ENCODE results near the gene CERS6.
"Not testable (repeated sequence)": the region's sequence is repeated elsewhere in the genome, so short reads cannot be mapped to it uniquely, and the experiment has no call there.

The CERS6 gene

DNA sequence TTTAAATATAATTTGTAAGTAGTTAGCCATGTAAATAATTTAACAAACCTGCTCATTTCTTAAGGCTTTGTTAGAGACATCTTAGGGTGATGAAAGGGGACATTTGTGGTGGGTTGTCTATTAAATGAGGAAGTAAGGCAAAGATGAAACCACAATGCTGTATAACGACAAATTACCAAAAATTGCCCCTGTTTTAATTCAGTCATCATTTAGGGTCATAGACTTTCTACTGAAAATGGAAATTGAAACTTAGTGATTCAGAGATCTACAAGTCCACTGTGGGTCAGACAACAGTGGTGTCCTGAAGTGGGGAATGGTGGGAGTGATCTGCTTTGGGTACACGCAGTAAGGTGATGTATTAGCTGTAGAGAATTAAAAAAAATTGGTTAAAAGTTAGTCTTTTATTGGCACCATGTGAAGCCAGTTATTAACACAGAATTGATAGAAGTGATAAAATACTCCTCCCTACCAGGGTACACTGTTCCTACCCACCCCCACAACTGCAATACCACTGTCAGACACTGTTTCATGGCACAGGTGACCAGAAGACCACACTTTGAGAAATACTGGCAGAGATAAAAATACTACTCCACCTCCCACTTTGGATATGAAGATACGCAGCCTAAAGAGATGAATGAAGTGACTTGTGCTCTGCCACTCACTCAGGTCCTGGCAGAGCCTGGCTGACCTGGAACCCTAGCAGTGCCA is 13.4 kb downstream of the CERS6 start:
- DNase-seq: no peak

DNA sequence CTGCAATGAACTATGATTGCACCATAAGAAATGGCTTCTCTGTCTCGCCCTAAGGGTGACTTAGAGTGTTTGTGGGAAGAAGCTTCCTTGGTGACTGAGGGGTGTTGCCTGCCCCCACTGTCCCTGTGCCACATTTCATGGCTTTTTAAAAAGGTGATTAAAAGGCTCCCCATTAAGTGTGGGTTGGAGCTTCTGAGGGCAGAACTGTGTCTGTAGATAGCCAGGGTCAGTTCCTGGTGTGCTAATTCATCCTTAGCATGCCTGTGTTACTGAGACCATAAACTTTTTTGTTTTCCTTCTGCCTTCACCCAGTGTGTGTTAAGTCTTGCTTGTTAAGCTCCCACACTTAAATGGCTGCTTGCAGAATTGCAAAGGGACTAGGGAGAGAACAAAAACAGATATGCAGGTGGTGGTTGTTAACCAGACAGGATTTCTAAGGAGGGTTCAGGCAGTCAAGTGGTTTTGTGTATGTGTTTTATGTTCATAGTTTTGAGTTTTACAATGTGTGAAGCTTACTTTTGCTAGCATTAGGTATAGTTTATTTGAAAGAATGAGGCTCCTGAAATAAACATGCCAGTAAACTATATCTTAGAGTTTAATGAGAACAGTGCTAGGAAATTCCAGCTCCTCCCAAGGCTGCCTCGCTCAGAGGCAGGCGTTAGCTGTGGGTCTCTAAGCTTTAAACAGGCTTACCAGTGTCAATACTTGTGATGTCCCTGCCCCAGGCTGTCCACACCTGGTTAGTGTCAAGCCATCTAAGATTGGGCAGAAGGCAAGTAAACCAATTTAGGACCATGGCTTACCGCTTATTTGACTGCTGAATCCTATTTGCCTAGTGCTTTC is 14.5 kb downstream of the CERS6 start:
- DNase-seq: no peak

DNA sequence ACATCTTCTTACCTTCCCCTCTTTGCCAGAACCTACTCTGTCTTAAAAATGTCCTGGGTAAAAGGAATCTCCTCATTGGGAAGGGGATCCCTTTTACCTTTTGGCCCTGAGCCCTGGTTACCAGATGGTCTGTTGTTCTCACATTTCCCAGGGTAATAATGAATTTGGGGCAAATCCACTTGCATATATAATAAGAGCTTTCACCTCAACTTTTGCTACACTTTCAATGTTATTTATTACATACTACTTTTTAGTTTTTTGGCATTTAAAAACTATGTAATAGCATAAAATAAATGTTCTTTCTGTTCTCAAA is 15.0 kb downstream of the CERS6 start:
- DNase-seq: no peak

DNA sequence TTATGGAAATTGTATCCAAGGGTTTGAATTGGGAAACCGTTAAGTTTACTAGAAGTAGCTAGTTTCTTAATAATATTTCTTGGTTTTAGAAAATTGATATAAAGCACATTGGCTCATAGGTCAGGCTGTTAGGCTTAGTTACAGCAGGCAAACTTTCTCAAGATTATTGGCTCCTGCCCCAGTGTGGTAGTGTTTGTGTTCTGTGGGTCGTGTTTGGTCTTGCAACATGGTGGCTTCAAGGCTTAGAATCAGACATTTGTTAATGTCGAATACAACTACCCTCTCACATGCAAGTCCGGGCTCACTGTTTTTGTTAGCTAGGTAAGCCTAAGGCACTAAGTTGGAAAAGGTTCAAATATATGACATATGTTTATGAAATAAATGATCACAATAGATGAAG is 19.6 kb downstream of the CERS6 start:
- no peak for DNase-seq

DNA sequence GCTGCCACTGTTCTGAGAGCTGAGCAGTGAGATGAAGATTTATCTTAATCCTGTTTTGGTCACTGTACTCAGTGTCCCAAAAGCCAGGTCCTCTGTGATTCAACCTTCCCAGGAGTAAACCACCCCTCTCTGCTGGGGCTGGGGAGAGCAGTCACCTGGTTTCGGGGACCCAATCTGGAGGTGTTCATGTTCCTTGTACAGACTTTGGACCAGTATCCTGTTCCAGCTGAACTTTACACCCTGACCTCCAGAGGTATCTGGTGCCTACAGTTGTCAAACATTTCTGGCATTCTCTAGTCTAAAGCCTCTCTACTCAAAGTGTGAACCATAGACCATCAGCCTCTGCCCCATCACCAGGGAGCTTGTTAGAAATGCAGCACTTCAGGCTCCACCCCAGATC is 22.1 kb downstream of the CERS6 start:
- DNase-seq: no peak

DNA sequence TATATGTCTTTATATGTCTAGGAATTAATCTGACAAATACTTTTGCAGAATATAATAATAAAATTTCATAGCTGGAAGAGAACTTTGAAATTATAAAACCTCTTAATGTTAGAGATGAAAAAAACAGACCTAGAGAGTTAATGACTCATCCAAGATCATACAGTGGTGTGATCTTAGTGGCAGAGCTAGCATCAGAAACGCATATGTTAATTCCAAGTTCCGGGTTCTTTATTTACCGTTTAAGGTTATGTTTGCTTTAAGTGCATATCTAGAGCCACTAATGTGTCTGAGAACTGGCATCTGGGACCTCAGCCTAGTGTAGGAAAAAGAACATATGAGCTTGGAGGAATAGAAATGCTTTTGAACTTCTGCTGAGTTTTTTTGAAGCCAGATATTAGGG is 24.3 kb downstream of the CERS6 start:
- DNase-seq: no peak

DNA sequence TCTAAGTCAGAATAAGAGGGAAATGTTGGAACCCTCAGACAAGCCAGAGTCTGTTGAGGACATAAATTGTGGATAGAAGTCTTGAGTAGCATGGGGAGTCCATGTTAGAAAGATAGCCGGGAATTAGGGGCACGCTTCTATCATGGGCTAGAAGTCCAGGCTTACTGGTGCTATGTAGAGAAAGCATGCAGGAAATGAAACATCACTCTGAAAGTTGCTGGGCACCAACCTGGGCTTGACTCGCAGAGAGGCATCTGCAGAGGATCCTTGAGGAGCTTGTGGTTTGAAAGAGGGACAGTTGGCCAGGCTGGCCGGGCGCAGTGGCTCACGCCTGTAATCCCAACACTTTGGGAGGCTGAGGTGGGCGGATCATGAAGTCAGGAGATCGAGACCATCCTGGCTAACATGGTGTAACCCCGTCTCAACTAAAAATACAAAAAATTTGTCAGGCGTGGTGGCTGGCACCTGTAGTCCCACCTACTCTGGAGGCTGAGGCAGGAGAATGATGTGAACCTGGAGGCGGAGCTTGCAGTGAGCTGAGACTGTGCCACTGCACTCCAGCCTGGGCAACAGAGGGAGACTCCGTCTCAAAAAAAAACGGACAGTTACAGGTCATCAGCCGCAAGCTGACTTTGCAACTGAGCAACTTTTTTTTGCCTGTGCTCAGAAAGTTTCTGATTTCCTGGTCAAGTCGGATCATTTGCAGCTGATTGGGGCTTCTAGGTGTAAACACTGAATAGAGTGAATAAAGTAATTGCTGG is 24.9 kb downstream of the CERS6 start:
- DNase-seq: no peak

DNA sequence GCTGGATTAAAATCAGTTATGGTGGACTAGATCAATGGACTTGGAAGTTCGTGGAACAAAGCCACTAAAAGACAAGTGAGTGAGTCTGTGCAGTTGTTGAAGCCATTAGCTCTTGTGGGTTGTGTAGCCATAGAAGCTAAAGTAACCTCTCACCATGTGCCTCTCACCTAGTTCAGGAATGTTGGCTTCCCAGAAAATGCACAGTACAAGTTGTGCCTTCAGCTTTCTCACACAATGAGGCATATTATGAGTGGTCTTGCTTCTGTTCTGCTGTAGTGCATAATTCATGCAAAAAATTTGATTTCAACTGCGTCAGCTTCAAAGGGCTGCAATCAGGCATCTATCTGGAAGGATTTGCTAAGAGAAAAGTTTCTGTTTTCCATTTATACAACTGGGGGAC is 26.2 kb downstream of the CERS6 start:
- no peak for DNase-seq

DNA sequence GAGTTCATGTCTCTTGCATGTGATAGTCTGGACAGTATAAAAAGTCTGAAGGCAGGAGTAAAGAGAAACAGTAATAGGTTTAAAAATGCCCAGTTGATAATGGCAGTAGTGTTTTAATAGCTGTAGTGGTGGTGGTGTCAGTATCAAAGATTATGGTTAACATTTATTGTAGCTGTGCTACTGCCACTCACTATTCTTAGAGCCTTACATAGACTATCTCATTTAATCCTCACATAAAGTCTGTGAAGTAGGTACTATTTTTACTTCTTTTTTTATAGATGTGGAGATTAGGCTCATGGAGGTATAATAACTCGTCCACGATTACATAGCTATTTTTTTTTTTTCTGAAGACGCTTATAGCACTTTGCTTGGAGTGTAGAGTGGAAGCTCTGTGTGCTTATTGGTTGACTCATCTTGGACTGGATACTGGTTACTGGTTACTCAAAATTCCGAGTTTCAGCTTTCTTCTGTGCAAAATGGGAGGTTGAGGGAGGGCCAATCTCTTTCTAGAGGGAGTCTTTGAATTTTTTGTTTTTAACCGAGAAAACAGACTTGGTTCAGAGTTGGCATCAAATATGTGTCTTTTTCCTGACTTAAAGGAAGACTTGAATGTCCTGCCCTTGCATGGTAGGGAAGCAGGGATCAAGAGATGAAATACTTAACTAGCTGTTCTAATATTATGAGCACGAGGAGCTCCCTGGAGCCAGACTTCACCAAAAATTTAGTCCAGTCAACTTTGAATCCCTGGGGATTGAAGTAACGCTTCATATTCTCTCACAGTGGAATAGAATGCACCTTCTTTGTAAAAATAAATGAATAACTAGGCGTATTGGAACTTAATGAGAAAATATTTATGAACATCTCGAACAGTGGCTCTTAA is 27.1 kb downstream of the CERS6 start:
- DNase-seq: no peak

DNA sequence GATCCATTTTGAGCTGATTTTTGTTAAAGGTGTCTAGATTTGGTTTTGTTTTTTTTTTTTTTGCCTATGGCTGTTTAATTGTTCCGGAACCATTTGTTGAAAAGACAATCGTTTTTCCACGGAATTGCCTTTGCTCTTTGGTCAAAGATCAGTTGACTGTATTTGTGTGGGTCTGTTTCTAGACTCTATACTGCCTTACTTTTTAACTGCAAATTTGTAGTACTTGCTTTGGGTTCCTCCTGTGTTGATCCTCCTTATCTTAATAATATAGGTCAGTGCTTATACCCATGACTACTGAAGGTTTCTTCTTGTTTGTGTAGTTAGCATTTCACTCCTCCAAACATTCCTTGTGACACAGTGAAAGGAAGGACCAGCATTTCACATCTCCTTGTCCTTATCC is 30.4 kb downstream of the CERS6 start:
- DNase-seq: no peak

DNA sequence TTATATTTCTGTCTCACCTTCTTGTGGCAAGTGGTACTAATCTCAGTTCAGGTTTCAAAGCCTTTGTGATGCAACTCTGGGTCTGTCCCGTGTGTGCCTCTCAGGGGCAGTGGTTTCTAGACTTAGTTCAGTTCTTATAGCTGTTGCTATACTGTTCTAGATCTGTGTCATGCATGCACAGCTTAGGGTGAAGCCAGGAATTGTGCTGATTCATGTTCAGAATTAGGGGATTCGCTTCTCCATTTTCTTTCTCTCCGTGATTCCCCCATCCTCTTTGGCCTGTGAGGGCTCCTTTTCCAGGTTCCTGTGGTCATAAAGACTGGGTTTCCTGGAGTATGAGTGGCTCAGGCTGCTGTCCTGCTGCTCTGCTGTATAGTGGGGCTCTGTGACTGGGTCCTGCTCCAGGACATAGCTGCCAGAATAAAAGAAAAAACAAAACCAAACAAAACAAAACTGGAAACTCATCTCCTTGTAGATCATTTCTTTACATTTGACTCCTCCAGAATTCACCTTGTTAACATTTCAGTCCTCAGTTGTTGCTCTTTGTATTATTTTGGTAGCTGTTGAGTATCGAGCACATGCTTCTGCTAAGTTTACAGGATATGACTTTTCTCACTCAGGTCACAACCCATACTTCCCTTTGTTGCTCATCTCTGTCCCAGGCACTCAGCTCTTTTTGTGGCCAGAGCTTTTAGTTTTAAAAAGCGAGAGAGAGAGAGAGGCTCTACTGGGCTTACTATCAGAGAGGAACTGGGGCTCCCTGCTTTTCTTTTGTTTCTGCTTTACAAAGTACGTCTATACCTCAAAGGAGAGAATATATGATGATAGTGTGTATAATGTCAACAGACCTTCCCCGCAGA is 34.2 kb downstream of the CERS6 start:
- DNase-seq: no peak

DNA sequence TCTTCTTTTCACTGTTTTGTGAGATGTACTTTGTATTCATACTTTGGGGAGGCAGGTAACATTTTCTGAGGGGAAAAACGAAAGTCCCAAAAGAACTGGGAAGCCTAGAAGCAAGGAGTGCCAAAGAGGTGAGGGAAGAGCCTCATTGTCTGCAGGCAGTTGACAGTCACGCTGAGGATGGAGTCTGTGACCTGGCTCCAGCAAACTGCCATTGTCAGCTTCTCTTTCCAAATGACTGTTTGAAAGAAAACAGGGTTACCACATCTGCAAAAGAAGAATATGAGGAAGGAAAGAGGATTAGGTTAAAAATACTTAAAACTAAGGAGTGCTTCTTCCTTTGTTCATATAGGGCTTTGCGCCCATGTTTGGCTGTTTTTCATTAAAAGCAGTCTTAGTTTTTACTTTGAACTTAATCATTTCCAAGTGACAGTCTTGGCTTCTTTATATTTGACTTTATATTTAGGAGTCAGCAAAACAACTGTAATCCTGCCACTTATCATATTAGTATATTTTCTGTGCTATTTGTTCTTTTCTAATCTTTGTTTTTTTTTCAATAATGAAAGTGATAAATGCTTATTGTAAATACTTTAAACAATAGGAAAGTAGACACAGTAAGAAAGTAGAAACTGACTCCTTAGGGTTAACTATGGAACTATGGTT is 35.0 kb downstream of the CERS6 start:
- no peak for DNase-seq

DNA sequence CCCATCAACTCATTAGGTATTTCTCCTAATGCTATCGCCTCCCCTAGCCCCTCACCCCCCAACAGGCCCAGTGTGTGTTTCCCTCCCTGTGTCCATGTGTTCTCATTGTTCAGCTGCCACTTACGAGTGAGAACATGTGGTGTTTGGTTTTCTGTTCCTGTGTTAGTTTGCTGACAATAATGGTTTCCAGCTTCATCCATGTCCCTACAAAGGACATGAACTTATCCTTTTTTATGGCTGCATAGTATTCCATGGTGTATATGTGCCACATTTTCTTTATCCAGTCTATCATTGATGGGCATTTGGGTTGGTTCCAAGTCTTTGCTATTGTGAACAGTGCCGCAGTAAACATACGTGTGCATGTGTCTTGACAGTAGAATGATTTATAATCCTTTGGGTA is 35.7 kb downstream of the CERS6 start:
- DNase-seq: not testable (repeated sequence)

DNA sequence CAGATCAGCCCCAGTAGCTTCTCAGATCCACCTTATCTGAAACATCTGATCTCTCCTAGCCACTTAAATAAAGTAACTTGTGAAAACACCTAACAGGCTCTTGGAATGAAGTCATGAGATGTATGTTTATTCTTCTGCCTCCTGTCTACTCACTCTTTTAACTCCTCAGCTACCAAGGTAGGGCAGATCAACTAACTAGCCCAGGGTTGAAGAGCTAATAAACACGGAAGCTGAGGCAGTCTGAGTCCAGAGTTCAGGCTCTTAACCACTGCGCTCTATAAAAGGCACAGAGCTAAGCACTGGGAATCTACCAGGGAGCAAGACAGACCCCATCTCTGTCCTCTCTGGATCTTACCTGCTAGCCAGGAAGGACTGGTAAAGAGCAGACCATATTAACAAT is 37.1 kb downstream of the CERS6 start:
- not testable (repeated sequence) for DNase-seq

DNA sequence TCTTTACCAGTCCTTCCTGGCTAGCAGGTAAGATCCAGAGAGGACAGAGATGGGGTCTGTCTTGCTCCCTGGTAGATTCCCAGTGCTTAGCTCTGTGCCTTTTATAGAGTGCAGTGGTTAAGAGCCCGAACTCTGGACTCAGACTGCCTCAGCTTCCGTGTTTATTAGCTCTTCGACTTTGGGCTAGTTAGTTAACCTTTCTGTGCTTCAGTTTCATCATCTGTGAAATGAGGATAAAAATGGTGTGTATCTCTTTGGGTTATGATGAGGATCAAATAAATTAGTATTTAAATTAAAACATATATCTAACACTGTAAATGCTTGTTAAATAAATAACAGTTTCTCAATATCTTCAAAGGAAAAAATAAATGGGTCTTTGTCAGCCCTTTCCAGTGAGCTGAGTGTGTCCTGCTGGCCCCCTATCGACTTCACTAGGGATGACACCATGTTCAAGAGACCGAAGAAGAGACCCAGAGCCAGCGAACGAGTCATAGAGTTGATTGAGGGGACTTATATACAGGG is 38.2 kb downstream of the CERS6 start:
- no peak for DNase-seq

DNA sequence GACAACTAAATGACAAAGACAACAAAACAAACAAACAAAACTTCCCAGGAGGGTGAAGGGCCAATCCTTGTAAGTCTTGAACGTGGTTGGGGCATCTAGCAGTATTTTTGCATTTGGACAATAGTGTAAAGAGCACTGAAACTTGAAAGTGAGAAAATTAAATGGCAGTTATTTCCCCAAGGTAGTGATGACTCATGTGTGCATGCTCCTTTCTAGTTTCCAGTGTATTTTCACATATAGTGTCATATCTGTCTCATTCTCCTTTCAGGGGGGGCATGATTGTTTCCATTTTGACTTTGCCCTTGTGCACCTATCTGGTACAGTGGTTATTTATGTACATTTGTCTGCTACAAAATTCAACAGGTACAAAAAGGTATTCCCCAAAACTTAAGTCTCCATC is 39.5 kb downstream of the CERS6 start:
- DNase-seq: no peak

DNA sequence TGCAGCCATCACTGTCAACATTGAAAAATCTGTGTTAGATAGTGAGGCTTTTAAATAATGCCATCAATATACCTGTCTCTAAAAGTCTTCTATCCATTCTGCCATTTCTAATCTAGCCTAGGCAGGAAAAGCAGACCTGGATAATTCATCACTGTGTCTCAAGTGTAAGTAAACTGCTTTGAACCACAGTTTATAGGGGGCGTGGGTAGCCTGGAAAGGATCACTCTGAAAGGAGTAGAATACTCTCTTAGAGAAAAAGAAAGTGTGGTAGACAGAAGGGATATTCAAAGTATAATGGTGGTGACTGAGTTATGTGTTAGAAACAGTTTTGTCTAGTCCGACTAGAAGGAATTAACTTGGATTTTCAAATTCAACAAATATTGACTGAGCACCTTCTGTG is 40.8 kb downstream of the CERS6 start:
- no peak for DNase-seq

DNA sequence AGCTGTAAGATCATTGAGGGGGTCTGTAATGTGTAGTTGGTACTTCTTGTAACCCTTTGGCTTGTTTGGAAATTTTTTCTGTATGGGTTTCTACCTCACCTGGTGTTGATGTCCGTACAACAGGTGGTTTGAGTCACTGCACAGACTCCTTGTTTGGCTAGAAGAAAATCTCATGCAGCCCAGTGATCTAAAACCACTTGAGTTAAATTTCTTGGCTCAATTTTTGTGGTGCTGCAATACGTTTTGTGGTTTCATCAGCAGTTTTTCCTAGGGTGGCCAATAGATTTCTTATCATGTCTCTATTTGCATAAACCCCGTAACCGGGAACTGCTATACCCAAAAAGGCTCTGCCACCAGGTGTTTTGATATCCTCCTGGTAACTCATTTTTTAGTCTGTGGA is 43.4 kb downstream of the CERS6 start:
- no peak for DNase-seq

DNA sequence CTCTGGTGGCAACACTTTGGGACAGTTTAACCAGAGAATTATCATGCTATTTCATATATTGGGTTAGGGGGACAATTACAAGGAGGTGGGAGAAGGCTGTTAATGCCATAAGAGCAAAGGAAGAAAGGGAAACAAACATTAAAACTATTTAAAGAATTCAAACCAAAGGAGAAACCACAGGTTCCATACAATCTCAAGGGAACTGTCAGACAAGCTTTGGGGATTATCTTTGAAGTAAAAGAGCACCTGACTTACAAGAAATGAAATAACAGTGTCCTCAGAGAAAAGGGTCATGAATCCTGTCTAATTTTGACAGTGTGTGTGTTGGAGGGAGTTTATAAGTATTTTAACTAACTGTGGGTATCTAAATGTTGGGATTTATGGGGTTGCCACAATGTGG is 44.4 kb downstream of the CERS6 start:
- no peak for DNase-seq

DNA sequence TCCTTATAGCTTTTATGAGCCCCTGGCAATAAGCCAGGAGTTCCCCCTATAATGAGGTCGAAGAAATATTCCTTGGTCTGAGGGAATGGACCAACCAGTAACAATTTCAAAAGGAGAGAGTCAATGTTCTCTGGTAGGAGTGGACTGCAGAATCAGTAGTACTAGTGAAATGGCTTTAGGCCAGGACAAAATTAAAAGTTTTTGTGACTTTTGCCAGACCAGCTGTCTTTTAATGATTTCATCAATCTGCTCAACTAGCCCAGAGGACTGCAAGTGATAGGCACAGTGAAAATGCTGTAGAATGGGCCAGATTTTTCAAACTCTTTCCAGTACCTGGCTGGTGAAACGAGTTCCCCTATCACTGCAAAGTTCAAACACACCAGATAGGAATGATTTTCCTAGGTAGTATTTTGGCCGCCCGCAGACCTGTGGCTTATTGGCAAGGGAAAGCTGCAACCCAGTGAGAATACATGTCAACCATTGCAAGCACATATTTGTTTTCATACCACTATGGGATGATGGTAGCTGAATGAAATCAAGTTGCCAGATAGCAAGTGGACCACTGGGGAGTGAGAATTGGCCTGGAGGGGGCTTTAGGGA is 45.5 kb downstream of the CERS6 start:
- no peak for DNase-seq

DNA sequence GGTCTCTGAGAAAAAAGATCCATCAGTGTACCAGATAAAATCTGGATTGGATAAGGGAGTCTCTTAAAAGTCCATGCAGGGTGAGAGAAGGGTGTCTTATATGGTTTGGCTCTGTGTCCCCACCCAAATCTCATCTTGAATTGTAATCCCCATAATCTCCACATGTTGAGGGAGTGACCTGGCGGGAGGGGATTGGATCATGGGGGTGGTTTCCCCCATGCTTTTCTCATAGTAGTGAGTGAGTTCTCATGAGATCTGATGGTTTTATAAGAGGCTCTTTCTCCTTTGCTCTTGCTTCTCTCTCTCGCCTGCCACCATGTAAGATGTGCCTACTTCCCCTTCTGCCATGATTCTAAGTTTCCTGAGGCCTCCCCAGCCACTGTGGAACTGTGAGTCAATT is 46.8 kb downstream of the CERS6 start:
- not testable (repeated sequence) for DNase-seq
